Measurements from ENCODE around the gene NFAM1. TPM values are rescaled to one million over a fixed set of nuclear protein-coding genes. Genes with fewer than 3 reads are reported as not detected.

NFAM1 gene
- total and polyA plus RNA-seq, 2 experiments from 2014 or later, result 0.11 to 0.49 TPM

- TF ChIP-seq ZNF331 (CRISPR knock-in tag; IDR thresholded peaks at IDR 0.05; ENCODE audit: low read depth) (no peak), NANOG (IDR thresholded peaks at IDR 0.05; ENCODE audit: borderline replicate concordance) (no peak), ZNF114 (CRISPR knock-in tag; IDR thresholded peaks at IDR 0.05) (no peak), CREB1 (CRISPR knock-in tag; IDR thresholded peaks at IDR 0.05; ENCODE audit: low read depth) (no peak)
Measured at GRCh38 chr22:42471441-42471840, 39.2 kb upstream of the NFAM1 start (continued).

- Mint-ChIP-seq H3K27ac (no peak overlapping the region), H3K4me1 (peaks cover 10% of the 10 kb centered on the region), H3K9me3 (no peaks in the 10 kb centered on the region), H3K36me3 (ENCODE audit: low read depth) (no peaks in the 10 kb centered on the region), H3K4me3 (no peak overlapping the region), H3K27me3 (ENCODE audit: insufficient read depth, low read depth, poor library complexity) (peaks cover 12% of the 10 kb centered on the region)
- H3K27ac ChIP-seq (ENCODE audit: low read depth), result no peak overlapping the region
- no peaks in the 10 kb centered on the region for H3F3A ChIP-seq (replicated peaks; ENCODE audit: low read depth)
- 0 out of 2 replicates have a peak, but pooled peaks cover 3% of the 10 kb centered on the region for H3K4me1 ChIP-seq (ENCODE audit: insufficient read depth)
- H3K4me3 ChIP-seq, result no peak overlapping the region
- H4K20me1 ChIP-seq (replicated peaks; ENCODE audit: insufficient read depth), result no peaks in the 10 kb centered on the region
- no peaks in the 10 kb centered on the region for H3K36me3 ChIP-seq (ENCODE audit: insufficient read depth)
- H3K4me2 ChIP-seq, result no peak overlapping the region
- no peak overlapping the region for H2AFZ ChIP-seq
- H3K79me2 ChIP-seq (replicated peaks; ENCODE audit: insufficient read depth), result no peaks in the 10 kb centered on the region
- TF ChIP-seq STAT1 (IDR thresholded peaks at IDR 0.05; ENCODE audit: unreplicated experiment) (no peak), JUNB (IDR thresholded peaks at IDR 0.05; ENCODE audit: unreplicated experiment) (no peak), CREB1 (CRISPR knock-in tag; IDR thresholded peaks at IDR 0.05; ENCODE audit: low read depth) (no peak), REST (IDR thresholded peaks at IDR 0.05; ENCODE audit: unreplicated experiment) (no peak), ZNF462 (CRISPR knock-in tag; IDR thresholded peaks at IDR 0.05) (no peak), NANOG (IDR thresholded peaks at IDR 0.05; ENCODE audit: borderline replicate concordance) (no peak), EZH2phosphoT487 (IDR thresholded peaks at IDR 0.05; ENCODE audit: unreplicated experiment) (no peak), ZNF114 (CRISPR knock-in tag; IDR thresholded peaks at IDR 0.05) (no peak), ZNF331 (CRISPR knock-in tag; IDR thresholded peaks at IDR 0.05; ENCODE audit: low read depth) (no peak), CTCF (conservative IDR thresholded peaks at IDR 0.05; ENCODE audit: low read depth in 2 of 2) (no peak)
- ATAC-seq (no peak), DNase-seq (ENCODE audit: low spot score) (no peak)
- H3K27me3 ChIP-seq (ENCODE audit: insufficient read depth), result no peaks in the 10 kb centered on the region
- H3K9me2 ChIP-seq (ENCODE audit: insufficient read depth), result no peaks in the 10 kb centered on the region
Measured at GRCh38 chr22:42470366-42471082, 38.3 kb upstream of the NFAM1 start.

Data from GM23338 (cell line).